ENCODE data around the gene RAP1GAP2. TPM values are rescaled to one million over a fixed set of nuclear protein-coding genes. Genes with fewer than 3 reads are reported as not detected.
"Not testable (repeated sequence)": the region's sequence is repeated elsewhere in the genome, so short reads cannot be mapped to it uniquely, and the experiment has no call there.

The RAP1GAP2 gene
- total RNA-seq, 1 experiment from 2014 or later: 4.4 TPM

DNA sequence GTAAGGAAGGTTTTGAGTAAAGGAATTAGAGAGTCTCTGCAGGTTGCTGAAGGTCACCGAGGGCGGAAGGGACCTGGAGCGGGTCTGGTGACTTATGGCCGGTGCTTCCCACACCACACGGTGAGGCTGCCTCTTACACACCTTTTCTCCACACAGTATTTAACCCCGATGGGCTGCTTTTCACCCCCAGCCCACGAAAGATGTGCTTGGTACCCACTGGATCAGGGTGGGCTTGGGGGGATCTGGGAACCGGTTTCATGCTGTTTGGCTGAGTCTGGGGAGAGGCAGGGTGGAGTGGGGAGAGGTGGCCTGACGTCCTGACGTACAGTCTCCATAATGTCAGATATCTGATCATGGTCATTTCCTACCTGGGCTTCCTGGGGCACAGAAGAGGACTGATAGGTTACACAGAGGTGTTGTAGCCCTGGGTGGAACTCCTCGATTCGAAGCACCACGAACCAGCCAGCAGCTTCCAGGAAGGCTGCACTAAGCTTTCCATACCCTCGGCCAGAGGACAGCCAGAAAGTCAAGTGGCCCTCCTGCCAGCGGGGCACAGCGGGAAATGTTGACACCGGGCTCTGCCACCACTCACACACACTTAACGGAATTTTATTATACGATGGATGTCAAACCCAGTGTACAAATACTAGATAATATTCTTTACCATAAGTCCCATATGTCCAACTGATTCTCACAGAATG lies 233.1 kb downstream of the RAP1GAP2 start:
- DNase-seq: no peak
- Histone ChIP-seq H3K9me3 (no peaks in the 10 kb centered on the region), H3K4me3 (no peak overlapping the region), H3K27me3 (no peaks in the 10 kb centered on the region), H3K36me3 (no peaks in the 10 kb centered on the region; the same call in 1 of the 2 replicates)

DNA sequence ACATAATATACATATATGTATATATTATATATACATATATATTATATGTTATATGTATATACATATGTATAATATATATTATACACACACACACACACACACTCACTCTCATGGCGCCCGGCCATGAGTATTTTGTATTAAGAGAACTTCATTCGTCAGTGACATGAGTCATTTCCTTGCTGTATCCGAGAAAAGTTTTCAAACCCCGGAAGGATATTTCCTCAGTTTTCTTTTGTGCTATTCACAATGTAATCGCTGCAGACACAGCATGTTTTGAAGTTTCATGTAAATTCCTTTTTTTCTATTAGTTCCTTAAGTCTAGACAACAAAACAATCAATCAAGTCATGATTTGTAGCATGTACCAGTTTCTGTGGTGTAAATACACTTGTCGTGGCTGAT lies 233.9 kb downstream of the RAP1GAP2 start:
- Histone ChIP-seq H3K9me3 (no peaks in the 10 kb centered on the region), H3K36me3 (no peaks in the 10 kb centered on the region; the same call in 1 of the 2 replicates)

DNA sequence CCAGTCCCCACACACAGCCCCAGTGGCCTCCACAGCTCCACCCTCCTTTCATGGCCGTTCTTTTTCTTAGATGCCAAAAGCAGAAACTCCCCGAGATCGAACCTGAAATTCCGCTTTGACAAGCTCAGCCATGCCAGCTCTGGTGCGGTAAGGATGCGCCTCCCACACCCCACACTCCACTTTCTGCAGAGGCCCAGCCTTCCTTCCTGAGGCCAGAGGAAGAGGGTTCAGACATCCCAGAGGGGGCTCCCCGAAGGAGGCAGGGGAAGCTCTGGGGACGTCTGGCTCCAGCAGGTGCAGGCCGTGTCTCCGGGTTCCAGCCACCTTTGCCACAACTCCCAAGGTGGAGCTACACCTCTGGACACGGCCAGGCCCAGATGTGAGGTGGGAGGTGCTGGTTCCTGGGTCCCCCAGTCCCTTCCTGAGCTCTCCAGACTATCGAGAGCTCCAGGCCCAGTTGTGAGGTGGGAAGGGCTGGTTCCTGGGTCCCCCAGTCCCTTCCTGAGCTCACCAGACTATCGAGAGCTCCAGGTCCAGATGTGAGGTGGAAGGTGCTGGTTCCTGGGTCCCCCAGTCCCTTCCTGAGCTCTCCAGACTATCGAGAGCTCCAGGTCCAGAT lies 234.7 kb downstream of the RAP1GAP2 start:
- H3K9me3 ChIP-seq, H3K36me3 ChIP-seq, H3K27me3 ChIP-seq, DNase-seq, H3K4me3 ChIP-seq: not testable (repeated sequence)

More for the DNA sequence above, 233.9 kb downstream of the RAP1GAP2 start:
- H3K27me3 ChIP-seq: no peaks in the 10 kb centered on the region
- no peak for DNase-seq
- no peak overlapping the region for H3K4me3 ChIP-seq

DNA sequence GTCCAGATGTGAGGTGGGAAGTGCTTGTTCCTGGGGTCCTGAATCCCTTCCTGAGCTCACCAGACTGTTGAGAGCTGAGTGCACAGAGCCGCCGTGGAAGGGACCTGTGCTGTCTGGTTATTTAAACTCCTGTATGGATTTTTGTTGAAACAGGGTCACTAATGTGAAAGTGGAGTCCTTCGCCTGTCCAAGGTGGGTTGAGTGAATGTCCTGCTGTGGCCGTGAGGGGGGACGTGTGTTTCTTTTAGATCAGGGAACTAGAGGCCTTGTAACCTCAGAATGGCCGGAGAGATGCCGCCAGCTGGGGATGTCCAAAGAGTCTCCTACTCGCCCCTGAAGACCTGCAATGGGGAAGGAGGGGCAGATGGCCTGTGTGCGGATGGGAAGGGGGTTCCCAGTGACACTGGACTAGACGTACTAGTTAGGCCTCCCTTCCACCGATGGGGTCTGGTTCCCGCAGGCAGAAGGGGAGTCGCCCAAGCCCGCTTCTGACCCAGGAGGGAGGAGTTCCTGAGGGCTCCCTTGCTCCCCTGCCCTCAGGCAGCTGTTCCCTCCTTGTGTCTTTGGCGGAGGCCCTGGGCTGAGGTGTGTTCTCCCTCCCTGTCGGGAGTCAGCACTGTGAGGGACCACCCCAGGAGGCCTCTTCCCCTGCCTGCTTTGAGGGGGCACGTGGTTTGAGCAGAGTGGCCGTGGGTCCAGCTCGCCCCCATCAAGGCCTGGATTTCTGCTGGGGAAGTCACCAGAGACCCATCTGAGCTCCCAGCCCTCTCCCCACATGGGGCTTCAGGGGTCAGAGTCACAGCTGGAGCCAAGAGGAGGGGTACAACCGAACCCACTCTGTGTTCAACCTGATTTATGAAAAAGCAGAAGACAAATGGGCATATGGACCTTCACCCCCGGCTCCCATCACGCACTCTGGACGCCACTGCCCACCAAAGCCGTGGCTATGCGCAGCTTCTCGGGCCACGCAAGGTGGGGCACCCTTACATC lies 236.3 kb downstream of the RAP1GAP2 start:
- H3K36me3 ChIP-seq: no peaks in the 10 kb centered on the region; the same call in 1 of the 2 replicates
- H3K4me3 ChIP-seq: no peak overlapping the region
- DNase-seq: no peak
- no peaks in the 10 kb centered on the region for H3K9me3 ChIP-seq
- H3K27me3 ChIP-seq: no peaks in the 10 kb centered on the region

DNA sequence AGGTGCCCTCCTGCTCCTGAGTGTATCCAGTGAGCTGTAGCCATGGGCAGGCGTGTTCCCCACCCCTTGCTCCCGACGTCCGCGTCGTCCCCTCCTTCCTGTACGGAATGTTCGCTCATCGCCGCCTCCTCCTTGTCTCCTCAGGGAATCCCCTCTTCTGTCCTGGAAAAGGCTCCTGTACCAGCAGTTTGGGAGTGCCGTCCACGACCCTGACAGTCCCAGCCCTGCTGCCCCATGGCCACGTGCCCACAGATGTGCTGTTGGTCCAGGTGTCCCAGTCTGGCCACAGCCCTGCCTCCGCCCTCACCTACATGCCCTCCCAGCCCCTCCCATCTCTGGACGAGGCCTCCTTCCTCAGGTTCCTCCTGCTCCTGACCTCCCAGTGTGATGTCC lies 237.0 kb downstream of the RAP1GAP2 start:
- DNase-seq: no peak
- H3K36me3 ChIP-seq: no peaks in the 10 kb centered on the region; the same call in 1 of the 2 replicates
- no peaks in the 10 kb centered on the region for H3K27me3 ChIP-seq
- no peaks in the 10 kb centered on the region for H3K9me3 ChIP-seq
- H3K4me3 ChIP-seq: no peak overlapping the region

DNA sequence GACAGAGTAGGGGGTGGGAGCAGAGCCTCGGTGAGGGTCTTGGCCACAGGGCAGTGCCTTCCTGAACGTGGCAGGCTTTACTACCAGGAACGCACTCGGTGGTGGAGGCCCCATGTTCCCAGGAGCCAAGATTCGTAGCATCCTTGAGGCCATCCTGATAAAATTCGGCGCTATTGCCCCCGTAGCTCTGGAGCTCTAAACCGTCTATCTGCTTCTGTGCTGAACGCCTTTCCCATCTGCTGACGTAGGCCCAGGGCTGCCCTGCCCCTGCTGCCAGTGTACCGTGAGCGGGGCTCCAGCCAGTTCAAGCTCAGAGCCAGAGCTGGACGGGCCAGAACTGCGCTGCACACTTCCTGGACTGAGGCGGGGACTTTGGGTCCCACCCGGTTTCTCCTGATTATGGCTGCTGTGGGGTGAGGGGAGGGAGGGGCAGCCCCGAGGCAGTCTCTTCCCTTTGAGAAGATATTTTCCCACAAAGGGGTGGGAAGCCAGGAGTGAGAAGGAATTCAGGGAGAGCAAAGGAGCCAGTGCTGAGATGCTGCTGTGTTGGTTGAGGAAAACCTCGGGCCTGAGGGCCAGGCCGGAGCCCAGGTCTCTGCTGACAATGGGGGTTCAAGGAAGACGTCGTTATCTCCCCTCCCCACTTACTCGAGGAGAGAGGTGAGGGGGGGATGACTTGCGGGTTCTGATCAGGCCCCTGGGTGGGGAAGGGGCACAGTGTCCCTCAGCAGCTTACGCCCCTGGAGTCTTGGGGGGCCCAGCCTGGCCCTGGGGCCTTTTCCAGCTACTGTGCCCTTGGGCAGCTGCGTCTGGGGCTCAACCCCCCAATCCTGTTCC lies 237.7 kb downstream of the RAP1GAP2 start:
- Histone ChIP-seq H3K9me3 (no peaks in the 10 kb centered on the region), H3K27me3 (no peaks in the 10 kb centered on the region), H3K36me3 (no peaks in the 10 kb centered on the region; the same call in 1 of the 2 replicates), H3K4me3 (no peak overlapping the region)
- no peak for DNase-seq

DNA sequence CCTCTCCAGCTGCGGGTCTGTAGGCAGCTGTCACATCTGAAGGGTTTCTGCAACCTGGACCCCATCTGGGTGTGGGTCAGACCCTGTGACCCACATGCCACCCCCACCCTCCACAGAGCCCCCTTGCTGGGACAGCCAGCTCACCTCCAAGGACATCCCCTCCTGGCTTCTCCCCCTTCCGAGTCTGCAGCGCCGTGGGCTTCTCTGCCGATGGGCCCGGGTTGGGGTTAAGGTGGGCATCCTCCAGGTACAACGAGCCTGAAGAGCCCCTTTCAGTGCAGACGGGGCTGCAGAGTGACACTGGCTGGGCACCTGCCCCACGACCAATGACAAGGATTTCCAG lies 238.3 kb downstream of the RAP1GAP2 start:
- no peaks in the 10 kb centered on the region for H3K27me3 ChIP-seq
- H3K4me3 ChIP-seq: no peak overlapping the region
- no peaks in the 10 kb centered on the region for H3K9me3 ChIP-seq
- no peaks in the 10 kb centered on the region; the same call in 1 of the 2 replicates for H3K36me3 ChIP-seq
- DNase-seq: no peak

DNA sequence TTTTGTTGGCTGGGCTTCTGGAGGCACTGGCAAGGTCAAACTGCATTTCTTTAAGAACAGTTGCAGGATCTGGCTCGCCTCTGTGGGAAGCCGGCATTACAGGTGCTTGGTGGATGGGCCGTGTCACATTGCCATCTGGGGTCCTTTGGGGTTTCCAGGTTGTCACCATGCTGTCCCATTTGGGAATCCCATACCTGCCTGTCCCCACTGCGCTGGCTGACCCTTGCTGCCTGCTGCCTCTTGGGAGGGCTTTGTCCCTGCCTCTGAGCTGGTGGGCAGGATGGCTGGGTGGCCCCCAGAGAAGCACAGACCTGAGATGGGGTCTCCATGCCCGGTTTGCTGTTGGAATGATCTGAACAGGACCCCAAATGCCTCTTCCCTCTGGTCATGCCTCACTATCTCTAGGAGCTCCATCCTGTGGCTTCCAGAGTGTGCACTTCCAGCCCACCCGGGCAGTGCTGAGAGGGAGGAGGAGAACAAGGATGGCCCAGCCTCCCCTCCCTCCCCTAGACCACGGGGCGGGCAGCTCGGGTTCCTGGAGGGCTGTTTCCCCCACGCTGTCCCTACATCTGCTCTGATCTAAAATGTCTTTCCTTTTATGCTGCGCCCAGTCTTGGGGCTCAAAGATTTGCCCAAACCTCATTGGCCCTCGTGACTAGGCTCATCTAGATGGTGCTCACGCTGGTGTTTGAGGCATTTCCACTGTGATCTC lies 239.2 kb downstream of the RAP1GAP2 start:
- no peak for DNase-seq
- Histone ChIP-seq H3K9me3 (no peaks in the 10 kb centered on the region), H3K4me3 (no peak overlapping the region), H3K27me3 (no peaks in the 10 kb centered on the region), H3K36me3 (no peaks in the 10 kb centered on the region; the same call in 1 of the 2 replicates)

DNA sequence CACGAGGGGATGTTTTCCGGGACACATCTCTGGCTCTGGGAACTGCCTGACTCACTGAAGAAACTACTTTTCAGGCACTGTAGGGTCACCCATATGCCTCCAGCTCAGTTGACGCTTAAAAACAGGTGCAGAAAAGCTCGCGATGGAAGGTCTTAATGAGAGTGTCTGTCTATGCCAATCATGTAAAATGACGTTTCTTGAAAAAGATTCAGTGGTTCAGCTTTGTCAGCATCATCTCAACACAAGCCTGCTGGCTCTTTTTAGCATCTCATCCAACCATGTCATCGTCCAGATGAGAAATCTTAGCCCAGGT lies 239.7 kb downstream of the RAP1GAP2 start:
- H3K27me3 ChIP-seq: no peaks in the 10 kb centered on the region
- H3K4me3 ChIP-seq: no peak overlapping the region
- no peaks in the 10 kb centered on the region for H3K9me3 ChIP-seq
- H3K36me3 ChIP-seq: no peaks in the 10 kb centered on the region
- DNase-seq: no peak

DNA sequence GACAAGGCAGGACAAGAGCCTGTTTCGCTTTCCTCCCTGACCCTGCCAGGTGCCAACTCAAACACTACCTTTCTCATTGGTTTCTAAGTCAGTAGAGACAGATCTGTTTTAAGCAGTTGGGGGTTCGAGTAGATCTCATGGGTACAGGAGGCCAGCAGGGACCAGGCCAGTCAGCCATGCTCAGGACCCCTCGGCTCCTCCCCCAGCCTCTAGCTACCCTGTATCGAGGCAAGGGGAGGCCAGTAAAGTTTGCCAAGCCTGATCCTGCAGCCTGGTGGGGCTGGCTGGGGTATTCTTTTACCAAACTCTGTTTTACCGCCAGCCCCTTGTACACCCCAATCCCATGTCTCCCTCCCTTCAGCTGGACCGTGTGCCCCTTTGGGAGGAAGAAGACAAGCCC lies 240.6 kb downstream of the RAP1GAP2 start:
- no peak for DNase-seq
- H3K36me3 ChIP-seq: no peaks in the 10 kb centered on the region
- no peak overlapping the region for H3K4me3 ChIP-seq
- H3K9me3 ChIP-seq: no peaks in the 10 kb centered on the region
- H3K27me3 ChIP-seq: no peaks in the 10 kb centered on the region

DNA sequence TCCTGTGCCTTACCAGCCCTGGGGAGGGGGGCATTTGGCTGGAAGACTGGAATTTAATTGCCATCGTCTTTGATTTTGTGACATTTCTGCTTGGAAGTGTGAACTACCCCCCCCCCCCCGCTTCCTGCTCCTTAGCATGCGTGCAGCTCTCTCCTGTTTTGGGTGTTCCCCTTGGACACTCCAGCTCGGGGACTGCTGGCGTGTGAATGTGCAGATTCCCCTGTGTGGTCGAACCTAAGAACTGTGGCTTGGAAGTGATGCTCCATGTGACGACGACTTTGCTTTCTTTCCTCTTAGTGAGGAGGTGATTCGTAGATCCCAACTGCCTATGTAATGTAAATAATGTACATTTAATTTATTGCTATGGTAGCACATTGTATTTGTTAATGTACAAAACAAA lies 241.0 kb downstream of the RAP1GAP2 start:
- DNase-seq: no peak
- Histone ChIP-seq H3K9me3 (no peaks in the 10 kb centered on the region), H3K27me3 (no peaks in the 10 kb centered on the region), H3K4me3 (no peak overlapping the region), H3K36me3 (no peaks in the 10 kb centered on the region)

DNA sequence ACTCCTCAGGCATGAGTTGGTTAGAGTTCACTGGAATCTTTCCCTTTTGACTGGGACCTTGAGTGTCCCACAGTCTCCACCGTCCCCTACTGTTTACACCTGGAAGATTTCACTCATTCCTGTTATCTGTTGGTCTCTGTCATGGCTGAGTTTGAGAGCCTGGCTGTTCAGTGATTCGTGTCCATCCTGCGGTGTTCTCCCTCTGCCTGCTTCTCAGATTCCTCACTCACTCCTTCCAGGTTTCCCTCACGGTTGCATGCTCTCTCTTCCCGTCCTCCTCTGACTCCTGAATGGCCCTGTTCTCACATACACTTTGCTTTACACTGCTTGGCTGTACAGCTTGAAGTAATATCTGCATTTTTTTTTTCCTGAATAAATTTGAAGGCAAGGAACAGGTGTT lies 242.7 kb downstream of the RAP1GAP2 start:
- no peaks in the 10 kb centered on the region for H3K9me3 ChIP-seq
- no peak for DNase-seq
- H3K4me3 ChIP-seq: no peak overlapping the region
- no peaks in the 10 kb centered on the region for H3K36me3 ChIP-seq
- no peaks in the 10 kb centered on the region for H3K27me3 ChIP-seq

DNA sequence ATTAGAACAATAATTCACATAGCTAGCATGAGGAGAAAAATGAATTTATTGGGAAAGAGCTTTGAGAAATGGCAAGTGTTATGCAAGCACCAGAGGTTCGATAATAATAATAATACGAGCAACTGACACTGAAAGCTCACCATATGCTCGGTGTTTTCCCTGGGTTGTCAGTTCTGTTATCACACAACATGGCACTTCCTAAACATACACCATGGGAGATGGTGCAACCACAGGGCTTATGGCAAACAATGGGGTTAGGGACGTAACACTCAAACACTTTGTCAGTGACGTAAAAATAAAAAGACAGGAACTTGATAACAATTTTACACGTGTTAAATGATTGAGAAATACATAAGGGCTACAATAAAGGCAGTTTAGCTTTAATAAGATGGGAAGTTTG lies 243.5 kb downstream of the RAP1GAP2 start:
- H3K27me3 ChIP-seq: no peaks in the 10 kb centered on the region
- DNase-seq: no peak
- H3K9me3 ChIP-seq: no peaks in the 10 kb centered on the region
- H3K4me3 ChIP-seq: no peak overlapping the region
- no peaks in the 10 kb centered on the region for H3K36me3 ChIP-seq

DNA sequence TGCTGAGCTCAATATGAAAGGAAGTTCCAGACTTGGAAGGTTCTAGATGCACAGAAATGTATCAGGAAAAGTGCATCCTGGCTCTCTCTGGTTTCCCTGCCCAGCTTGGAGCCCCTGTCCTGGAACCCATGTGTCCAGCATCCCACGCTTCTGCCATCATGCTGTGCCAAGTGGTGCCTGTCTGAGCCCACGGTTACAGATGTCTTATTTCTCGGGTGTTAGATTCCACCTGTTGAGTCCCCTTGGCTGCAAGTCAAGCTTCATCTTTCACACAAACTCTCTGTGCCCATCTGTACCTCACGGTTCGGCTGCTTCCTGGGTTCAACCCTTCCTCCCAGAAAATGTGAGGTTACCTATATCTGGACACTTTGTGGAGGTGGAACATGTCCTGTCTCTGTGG lies 244.6 kb downstream of the RAP1GAP2 start:
- Histone ChIP-seq H3K36me3 (no peaks in the 10 kb centered on the region), H3K27me3 (no peaks in the 10 kb centered on the region), H3K9me3 (no peaks in the 10 kb centered on the region), H3K4me3 (no peak overlapping the region)
- DNase-seq: no peak

DNA sequence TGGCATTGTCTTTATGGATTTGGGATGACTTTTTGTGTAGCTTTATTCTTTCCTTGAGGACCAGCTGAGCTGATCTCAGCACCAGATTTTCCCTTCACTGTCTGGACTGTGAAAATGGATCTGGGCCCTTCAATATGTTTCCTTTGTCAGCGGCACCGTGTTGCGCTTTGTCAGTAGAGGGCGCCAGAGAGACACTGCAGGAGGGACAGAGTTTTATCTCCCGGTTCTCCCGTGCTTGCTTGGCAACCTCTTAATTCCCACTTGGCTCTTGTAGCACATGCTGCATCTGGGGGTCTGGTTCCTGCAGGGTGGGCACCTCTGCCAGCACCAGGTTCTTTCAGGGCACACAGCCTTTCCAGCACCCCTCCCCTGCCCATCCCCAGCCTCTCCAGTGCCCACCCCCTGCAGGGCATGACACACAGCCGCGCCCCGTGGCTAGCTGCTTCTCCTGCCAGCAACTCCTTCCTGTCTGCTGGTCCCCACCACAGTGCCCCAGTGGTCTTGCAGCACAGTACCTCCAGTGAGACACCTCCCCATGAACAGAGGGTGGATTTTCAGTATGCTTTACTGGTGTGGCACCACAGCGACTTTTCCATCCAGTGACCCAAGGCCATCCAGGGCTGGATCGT lies 247.6 kb downstream of the RAP1GAP2 start:
- H3K36me3 ChIP-seq: no peaks in the 10 kb centered on the region
- no peaks in the 10 kb centered on the region for H3K9me3 ChIP-seq
- H3K4me3 ChIP-seq: no peak overlapping the region
- H3K27me3 ChIP-seq: no peaks in the 10 kb centered on the region
- DNase-seq: no peak

DNA sequence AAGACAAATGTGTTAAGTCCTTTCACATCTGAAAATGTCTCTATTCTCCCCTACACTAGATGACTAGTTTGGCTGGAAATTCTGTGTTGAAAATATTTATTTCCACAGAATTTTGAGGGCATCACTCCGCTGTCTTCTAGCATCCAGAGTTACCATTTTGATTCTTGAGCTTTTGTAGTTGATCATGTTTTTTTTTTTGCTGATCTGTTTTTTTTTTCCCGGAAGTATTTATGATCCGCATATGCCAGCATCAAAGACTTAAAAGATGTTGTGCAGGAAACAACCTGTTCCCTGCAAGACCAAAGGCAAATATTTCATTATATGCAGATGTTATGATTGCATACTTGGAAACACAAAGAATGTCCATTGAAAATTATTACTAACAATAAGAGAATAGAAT lies 250.5 kb downstream of the RAP1GAP2 start:
- no peaks in the 10 kb centered on the region for H3K27me3 ChIP-seq
- no peaks in the 10 kb centered on the region for H3K36me3 ChIP-seq
- no peak overlapping the region for H3K4me3 ChIP-seq
- no peak for DNase-seq
- H3K9me3 ChIP-seq: no peaks in the 10 kb centered on the region

Measured in MG63 (cell line).